Kidney (tissue), 14 donors: ENCODE results near the gene MYO1D. TPM values are rescaled to one million over a fixed set of nuclear protein-coding genes. Genes with fewer than 3 reads are reported as not detected.

Experiments used
- DNase-seq, 5 donors: peaks; one replicate each; pipeline ENCODE4 v3.0.0-alpha.2; 2013 to 2020
- FAIRE-seq: peaks from 2 replicates; lab custom pipeline; 2012; peaks lifted over from hg19 to GRCh38; lab: Jason Lieb, UNC
- H3K27ac ChIP-seq, 2 donors: one replicate each; pipeline ENCODE4 v1.7.0; 2013; ENCODE audit warnings: low read depth in 2 of 2, low read length in 2 of 2, inconsistent platforms in 1 of 2
- H3K27me3 ChIP-seq: one replicate; pipeline ENCODE4 v1.7.1; 2013; ENCODE audit warnings: low read length, inconsistent platforms; ENCODE audit not compliant: control insufficient read depth, insufficient read depth
- H3K36me3 ChIP-seq, 3 donors: one replicate each; pipeline versions ENCODE4 v1.7.0 to v1.7.1; 2013; ENCODE audit warnings: low read length in 3 of 3, control low read depth in 1 of 3, inconsistent platforms in 1 of 3; ENCODE audit not compliant: insufficient read depth in 3 of 3, control insufficient read depth in 2 of 3
- H3K4me1 ChIP-seq, 3 donors: one replicate each; pipeline versions ENCODE4 v1.7.0 to v1.7.1; 2013; ENCODE audit warnings: low read length in 3 of 3, inconsistent platforms in 1 of 3, low read depth in 1 of 3; ENCODE audit not compliant: control insufficient read depth in 2 of 3, insufficient read depth in 2 of 3
- H3K4me3 ChIP-seq, 3 donors: one replicate each; pipeline versions ENCODE4 v1.7.0 to v1.8.1; 2013; ENCODE audit warnings: low read length in 3 of 3, control low read depth in 1 of 3, inconsistent platforms in 1 of 3
- H3K9ac ChIP-seq, 3 donors: one replicate each; pipeline versions ENCODE4 v1.7.0 to v1.7.1; 2013; ENCODE audit warnings: low read length in 3 of 3, control low read depth in 1 of 3, inconsistent platforms in 1 of 3
- H3K9me3 ChIP-seq, 3 donors: one replicate each; pipeline versions ENCODE4 v1.7.0 to v1.7.1; 2013; ENCODE audit warnings: low read length in 3 of 3, control low read depth in 1 of 3, inconsistent platforms in 1 of 3; ENCODE audit not compliant: control insufficient read depth in 2 of 3, insufficient read depth in 1 of 3
- intact Hi-C: fragments of 100-400 bp; cut with DNase I; formaldehyde crosslinking; loops from one replicate; pipeline ENCODE4 v1.11.1; 2022
- polyA plus RNA-seq: library from polyadenylated mRNA; stranded (reverse); fragments of 350-450 nt; fragmentation: Illumina TruSeq; extraction: RNeasy Lipid Tissue Mini Kit (QIAGEN cat#74804); gene quantifications from one replicate; pipeline ENCODE4 v1.2.3, GENCODE V29; 2014; ENCODE audit warnings: low read depth, low replicate concordance; ENCODE audit not compliant: insufficient read depth
- total RNA-seq: library from RNA; stranded (reverse); fragmentation: NEBNext Ultra II Directional; extraction: Animal tissue kit (Norgen Biotek cat#: 25700); gene quantifications from one replicate; pipeline ENCODE4 v1.2.1, GENCODE V29; 2021
- TF ChIP-seq, protein P1 (sequence below): IDR thresholded peaks from 3 replicates; pipeline ENCODE4 v1.5.1; 2012; ENCODE audit warnings: mild to moderate bottlenecking, moderate library complexity, borderline replicate concordance; ENCODE audit not compliant: insufficient read depth; ENCODE audit errors: extremely low read depth
- donor health status: control.
- donor health status: control.
- donor health status: control.
- donor health status: control.
- donor health status: control.
- donor health status: DM: yes; HTN: yes; CAD: no.
- donor health status: Normal renal cell carcinoma (clear cell type).

MYO1D gene
- total and polyA plus RNA-seq, 2 donors from 2014 or later, result 21.1 to 99.9 TPM

DNA sequence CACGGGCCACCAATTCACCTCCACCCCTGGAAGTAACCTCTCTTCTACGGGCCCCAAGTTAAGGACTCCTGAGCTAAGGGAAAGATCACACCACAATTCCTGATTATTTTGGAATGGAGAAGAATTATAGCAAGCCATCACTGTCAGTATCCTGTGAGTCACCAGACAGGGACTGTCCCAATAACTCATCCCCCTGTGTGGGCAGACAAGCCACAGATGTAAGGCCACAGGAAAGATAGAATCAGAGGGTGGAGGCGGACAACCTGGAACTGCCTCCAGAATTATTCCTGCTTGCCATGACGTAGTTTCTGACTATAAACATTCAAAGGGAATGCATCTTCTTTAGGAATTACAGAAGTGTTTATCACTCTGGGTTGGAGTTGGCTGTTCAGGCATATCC is 5.8 kb upstream of the MYO1D start:
- H3K4me1 ChIP-seq, result no peaks in the 10 kb centered on the region
- TF ChIP-seq, protein P1, sequence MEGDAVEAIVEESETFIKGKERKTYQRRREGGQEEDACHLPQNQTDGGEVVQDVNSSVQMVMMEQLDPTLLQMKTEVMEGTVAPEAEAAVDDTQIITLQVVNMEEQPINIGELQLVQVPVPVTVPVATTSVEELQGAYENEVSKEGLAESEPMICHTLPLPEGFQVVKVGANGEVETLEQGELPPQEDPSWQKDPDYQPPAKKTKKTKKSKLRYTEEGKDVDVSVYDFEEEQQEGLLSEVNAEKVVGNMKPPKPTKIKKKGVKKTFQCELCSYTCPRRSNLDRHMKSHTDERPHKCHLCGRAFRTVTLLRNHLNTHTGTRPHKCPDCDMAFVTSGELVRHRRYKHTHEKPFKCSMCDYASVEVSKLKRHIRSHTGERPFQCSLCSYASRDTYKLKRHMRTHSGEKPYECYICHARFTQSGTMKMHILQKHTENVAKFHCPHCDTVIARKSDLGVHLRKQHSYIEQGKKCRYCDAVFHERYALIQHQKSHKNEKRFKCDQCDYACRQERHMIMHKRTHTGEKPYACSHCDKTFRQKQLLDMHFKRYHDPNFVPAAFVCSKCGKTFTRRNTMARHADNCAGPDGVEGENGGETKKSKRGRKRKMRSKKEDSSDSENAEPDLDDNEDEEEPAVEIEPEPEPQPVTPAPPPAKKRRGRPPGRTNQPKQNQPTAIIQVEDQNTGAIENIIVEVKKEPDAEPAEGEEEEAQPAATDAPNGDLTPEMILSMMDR, result no peak
- H3K27me3 ChIP-seq, result no peaks in the 10 kb centered on the region
- intact Hi-C loops, result no loop called here
- no peak for DNase-seq
- H3K9ac ChIP-seq, result no peak overlapping the region
- no peaks in the 10 kb centered on the region for H3K9me3 ChIP-seq
- FAIRE-seq, result no peak
- H3K4me3 ChIP-seq, result no peak overlapping the region
- H3K36me3 ChIP-seq, result no peaks in the 10 kb centered on the region
- H3K27ac ChIP-seq, result no peak overlapping the region

DNA sequence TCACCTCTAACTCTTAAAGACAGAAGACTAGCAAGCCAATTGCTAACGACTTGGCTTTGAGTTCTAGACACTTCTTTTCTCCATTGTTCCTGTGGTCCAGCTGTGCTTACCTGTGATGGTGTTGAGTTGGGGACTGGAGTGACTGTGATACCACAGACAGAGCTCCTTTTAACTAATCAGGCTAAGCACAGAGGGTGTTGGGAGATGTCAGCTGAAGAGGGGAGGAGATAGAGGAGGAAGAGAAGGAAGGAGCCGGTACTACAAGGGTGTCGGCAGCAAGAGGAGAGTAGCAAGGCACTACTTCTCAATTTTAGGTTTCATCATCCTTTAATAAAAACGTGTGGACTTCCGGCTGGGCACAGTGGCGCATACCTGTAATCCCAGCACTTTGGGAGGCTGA is 5.1 kb upstream of the MYO1D start:
- no peaks in the 10 kb centered on the region for H3K36me3 ChIP-seq
- H3K4me1 ChIP-seq, result no peaks in the 10 kb centered on the region
- H3K4me3 ChIP-seq, result no peak overlapping the region
- DNase-seq, result no peak
- H3K9ac ChIP-seq, result no peak overlapping the region
- H3K9me3 ChIP-seq, result no peaks in the 10 kb centered on the region
- FAIRE-seq, result no peak
- no peak overlapping the region for H3K27ac ChIP-seq
- intact Hi-C loops, result no loop called here
- TF ChIP-seq, protein P1, result no peak
- H3K27me3 ChIP-seq, result no peaks in the 10 kb centered on the region

DNA sequence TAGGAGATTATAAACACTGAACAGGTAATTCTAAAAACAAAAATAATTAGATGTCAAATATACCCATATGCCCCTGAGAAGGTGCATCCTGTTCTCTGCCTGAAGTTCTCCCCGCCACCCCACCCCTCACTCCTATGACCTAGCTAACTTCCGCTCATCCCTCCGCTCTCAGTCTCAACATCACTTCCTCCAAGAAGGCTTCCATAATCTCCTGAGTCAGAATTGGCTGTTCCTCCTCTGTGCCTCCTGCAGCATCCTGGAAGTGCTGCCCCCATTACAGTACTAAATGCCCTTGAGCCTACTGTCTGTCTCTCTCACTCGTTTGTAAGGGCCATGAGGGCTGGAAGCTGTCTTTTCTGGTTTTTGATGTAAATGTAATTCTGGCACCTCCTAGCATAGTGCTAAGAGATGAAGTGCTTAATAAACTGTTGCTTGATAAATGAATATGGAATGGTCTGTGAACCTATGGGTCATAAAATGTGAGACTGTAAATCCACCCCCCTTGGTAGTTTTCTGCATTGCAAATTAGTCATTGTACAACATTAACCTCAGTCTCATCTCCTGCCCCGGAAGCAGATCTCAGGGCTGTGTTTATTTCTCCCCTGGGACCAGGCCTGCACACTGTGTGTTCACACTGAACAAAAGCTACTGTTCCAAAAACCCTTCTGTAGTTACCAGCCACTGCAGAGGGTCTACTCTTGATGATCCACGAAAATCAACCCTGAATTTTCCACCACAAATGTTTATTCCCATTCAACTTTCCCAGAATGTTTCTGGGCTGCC is 3.9 kb upstream of the MYO1D start:
- no peaks in the 10 kb centered on the region for H3K27me3 ChIP-seq
- intact Hi-C loops, result no loop called here
- H3K27ac ChIP-seq, result no peak overlapping the region
- H3K4me1 ChIP-seq, result no peaks in the 10 kb centered on the region
- no peak overlapping the region for H3K4me3 ChIP-seq
- H3K36me3 ChIP-seq, result no peaks in the 10 kb centered on the region
- FAIRE-seq (no peak), DNase-seq (no peak)
- TF ChIP-seq, protein P1, result no peak
- H3K9me3 ChIP-seq, result no peaks in the 10 kb centered on the region
- H3K9ac ChIP-seq, result no peak overlapping the region
